HG02642 (cell line): Measurements from ENCODE around the gene NMNAT2.

Experiments used
- ATAC-seq: cut with Tn5 transposase; IDR thresholded peaks from one replicate; pipeline ENCODE4 v1.9.1; 2021; ENCODE audit warnings: mild to moderate bottlenecking; ENCODE audit not compliant: unreplicated experiment, poor library complexity

NMNAT2 gene

DNA sequence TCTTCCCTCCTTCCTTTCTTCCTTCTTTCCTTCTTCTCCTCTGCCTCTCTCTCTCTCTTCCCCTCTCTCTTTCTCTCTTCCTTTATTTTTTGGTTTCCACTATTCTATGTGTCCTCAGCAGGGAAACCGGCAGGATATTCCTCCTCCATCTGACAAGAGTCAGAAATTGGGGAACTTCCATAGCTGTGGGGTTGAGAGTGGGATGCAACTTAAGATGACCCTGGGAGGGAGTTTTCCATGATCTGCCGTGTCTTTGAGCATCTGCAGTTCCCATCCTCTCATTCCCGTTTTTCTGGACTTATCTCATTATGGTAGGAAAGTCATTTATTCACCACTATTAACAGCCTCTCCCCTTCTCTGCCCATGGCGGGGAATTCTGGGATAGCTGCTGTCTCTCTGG lies 98.6 kb downstream of the NMNAT2 start:
- ATAC-seq, result no peak

DNA sequence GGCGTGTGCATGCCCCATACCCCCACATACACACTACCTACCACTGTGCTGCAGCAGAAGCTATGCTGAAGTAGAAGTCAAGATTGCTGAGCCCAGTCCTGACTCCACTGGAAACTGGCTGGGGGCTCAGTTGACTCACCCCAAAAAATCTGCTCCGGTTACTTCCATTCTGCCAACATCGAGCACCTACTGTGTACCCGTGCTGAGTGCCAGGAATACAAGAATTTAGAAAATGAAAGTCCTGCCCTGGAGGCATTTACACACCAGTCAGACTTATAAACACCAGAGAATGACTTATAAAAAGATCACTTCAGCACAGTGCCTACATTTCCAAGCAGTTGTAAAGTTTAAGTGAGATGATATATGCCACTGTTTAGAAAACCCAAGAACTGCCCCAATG lies 99.1 kb downstream of the NMNAT2 start:
- ATAC-seq, result no peak

DNA sequence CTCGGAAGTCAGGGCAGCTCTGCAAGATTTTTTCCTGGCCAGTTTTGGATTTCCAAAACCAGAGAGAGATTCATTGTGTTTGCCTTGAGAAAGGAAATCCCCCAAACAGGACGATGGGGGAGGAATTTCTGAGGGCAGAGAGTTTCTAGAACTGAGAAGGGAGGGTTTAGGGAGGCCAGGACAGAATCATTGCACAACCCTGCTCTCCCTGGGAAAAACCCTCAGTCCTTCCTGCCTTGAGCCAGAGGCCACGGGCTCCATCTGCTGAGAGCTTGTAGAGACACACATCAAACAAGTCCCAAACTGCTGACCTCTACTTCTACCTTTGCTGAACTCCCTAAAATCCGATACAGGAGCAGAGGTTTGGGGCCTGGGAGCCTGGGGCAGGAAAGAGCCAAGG lies 99.7 kb downstream of the NMNAT2 start:
- peak; percentile 62 for ATAC-seq

DNA sequence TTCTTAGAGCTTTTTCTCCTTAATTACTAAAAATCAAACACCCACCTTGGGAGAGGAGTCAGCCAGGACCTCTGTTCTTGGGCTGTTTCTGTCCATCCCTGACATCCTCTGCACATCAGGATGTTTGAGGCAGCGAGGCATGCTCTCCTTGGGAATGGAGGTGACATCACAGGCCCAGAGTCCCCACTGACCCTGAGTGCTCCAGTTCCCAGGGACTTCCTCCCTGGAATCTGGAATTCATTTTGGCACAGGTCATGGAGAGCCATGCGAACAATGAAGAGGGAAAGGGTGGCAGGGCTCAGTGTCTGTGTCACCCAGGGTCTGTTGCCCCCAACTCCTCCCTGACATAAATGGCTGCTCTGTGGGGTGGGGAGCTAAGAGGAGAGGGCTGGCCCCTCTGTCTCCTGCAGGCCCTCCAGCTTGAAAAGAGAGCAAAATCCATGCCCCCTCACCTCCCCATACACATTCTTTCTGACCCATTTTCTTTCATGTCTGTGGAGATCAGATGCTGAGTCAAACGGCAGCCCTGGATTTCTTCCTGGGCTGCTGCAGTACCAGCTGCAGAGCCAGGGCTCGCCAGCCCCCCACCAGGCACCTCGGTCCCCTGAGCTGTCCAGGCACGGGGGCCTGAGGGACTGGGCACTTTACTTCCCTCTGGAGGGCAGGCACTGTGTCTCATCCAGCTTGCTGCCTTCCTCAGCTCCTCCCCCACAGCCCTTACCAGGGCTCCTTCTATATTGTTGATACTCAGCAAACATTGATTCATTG lies 102.0 kb downstream of the NMNAT2 start:
- no peak for ATAC-seq

DNA sequence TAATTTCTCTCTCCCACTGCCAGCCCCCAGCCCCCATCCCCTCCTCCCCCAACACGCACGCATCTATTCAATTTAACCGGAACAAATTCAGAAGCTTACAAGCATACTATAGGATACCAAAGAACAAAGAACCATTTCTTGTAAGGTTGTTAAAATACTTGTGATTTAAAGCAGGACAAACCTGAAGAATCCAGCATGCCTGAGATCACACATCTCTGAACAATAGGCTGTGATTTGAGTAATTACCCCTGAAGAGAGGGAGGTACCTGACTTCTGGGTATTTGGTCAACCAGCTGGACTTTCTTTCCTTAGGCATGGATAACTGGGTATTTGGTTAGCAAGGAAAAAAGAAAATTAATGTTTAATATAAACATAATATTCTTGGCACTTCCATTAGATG lies 105.1 kb downstream of the NMNAT2 start:
- no peak for ATAC-seq

DNA sequence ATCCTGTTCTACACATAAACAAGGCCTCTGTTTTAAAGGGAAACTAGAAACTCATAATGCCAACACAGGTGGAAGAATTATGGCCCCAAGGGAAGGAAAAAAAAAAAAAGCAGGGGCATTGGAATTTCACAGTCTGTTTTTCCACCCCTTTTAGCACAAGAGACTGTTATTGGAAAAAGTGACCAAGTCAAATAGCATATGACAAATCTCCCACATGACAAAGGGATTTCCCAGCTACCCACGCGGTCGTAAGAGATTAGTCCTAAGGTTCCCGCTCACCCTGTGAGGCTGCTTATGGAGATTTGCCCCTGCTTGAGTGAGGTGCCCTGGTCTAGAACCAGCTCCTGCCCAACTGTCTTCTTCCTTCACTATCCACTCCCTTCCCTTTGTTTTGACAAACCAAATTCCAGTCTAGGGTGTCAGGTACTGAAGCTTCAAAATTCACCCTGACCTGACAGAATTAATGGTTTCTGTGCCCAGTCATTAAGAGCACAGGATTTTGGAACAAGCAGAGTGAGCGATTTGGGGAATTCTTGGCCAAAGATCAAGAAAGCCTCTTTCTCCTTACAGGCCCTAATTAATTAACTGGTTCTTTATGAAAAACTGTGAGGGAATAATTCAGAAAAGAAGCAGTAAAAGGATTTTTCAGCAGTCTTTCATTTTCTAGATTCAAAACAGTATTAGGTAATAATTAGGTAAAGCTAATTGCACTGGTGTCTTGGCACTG lies 107.3 kb downstream of the NMNAT2 start:
- ATAC-seq, result no peak

DNA sequence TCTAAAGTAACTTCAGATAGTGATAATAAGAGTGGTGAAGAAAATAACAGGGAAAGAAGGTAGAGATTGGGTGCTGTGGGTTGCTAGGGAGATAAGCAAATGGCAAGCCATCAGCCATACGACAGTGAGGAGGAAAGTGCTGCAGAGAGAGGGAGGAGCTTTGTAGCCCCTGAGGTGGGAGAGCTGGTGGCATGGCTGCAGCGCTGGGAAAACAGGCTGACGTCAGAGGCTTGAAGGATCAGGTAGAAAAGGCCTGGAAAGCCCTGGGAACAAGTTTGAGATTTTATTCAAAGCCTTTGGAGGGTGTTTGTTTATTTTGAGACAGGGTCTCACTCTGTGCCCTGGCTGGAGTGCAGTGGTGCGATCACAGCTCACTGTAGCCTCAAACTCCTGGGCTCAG lies 109.5 kb downstream of the NMNAT2 start:
- no peak for ATAC-seq

DNA sequence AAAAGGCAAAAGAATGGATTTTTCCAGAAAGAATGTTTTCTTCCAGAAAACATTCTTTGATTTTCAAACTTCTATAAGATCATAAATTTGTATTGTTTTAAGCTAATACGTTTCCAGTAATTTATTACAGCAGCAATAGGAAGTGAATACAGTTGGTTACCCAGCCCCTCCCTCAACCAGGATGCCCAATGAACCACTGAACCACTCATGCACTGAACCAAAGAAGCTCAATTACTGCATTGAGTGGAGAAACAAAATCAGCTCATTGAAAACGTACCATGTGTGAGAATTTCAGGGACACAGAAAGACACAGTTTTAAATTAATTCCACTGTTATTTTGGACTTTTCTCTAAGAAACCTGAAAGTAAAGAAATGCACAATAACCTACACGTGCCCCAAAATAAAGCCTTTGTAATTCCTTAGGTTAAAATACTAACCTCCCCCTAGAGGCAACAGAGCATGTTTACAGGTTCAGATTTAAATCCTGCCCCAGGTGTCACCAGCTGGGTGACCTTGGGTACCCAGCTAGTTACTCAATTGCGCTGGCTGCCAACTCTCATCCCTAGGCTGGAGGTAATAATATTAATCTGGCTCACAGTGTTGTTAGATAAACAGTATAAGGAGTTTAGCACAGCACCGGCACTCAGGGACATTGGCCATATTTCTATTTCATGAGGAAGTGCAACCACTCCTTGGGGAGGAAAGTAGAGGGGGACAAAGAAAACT lies 111.7 kb downstream of the NMNAT2 start:
- ATAC-seq, result peak; percentile 45

DNA sequence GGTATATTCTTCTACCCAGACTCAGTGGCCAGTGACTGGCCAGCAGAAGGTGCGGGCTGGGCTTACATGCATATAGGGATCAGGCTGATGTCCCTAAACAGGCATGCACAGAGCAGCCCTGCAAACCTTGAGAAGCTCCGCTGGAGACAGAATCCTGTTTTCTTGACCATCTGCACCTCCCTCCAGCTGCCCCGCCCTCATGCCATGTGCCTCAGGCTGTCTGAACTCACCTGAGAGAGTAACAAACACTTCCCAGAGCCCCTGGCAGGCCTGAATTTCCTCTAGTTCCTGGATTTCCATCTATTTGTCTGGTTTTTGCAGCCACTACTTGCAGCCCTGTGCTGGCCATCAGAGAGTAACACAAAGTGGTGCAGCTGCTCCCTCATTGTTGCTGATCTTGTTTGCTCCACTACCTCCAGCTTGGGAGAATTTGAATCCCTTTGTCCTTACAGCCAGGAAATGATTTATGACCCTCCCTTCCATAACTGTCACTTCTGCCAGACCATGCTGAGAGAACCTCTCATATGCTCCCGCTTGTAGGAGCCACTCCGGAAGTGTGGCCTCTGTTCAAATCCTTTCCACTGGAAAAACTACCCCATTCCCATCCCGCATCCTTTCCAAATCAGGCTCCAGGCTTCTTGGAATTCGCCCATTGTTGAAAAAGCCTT lies 113.6 kb downstream of the NMNAT2 start:
- no peak for ATAC-seq

DNA sequence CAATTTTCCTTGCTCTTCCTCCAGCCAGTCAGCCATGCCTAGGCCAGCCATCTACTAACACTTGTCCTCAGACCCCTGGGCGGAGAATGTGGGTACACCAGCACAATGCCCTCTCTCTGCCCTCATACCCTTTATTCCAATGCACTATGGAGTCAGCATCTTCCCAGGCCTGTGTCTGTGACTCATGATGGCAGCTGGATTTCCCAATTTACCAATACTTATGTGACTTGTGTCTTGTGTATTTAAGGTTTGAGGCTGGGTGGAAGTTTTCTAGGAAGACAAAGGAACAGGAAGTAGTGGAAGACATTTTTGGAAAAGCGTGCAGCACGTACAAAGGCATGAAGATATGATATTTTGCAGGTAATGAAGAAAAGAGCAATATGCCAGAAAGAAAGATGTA lies 114.3 kb downstream of the NMNAT2 start:
- no peak for ATAC-seq

DNA sequence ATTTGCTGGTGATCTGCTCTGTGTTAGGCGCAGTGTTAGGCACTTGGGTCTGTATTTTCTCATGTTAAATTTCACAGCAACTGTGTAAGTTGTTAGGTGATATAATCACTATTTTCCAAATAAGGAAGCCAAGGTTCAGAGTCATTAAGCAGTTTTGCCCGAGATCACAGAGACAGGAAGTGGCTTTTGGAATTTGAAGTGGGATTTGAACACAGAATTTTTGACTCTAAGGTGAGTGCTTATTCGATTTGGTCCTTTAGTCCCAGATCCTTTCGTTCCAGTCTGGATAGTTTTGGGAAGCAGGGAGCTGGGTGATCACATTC lies 114.9 kb downstream of the NMNAT2 start:
- ATAC-seq, result no peak

DNA sequence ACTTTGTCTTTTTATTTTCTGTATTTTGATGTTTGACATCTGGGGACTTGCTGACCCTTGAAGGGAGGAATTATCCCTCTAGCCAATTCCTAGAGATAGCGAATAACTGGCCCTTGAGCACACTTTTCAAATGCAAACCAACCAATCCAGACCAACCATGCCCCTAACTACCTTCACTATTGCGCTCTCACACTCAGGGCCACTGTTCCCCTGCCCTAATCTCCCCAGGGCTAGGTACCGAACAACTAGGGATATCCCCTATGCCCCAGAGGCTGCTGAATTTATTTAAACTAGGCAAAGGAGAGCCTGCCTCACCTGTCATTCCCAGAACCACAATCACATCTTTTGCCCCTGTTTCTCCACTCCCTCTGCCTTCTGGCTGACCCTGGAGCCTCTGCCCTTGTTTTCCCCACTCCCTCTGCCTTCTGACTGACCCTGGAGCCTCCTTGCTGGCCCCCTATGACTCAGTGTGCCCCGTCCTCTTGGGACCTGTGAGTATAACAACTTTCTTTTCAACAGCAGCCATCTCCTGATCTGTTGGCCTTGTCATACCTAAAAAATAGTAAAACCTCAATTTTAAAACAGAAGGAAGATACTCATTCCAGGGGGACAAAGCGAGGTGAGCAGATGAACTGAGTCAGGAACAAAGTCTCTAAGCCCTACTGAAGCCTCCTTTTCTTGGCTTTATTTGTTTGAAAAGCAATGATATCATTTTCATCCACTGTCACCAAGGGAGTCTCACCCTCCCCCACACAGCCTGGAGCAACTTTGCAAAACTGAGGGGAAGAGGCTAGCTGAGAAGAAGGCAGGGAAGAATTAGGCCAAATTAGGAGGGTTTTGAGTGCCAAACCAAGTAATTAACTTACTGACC lies 115.5 kb downstream of the NMNAT2 start:
- no peak for ATAC-seq

DNA sequence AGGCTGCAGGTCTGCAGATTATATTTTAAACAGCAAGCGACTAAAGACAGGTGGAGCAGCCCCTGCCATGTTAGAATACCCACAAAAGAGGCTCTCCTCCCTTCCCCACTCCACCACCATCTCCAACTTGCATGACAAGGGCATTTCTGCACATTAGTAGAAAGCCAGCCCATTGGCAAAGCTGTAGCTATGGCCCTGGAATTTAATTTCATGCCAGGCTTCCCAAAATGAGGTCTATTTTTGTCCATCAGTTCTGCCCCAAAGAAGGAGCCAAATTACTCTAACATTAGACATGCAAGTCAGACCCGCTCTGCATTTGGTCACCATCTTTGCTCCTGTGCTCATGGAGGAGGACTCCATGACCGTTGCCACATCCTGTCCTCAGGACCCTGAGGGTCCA lies 116.9 kb downstream of the NMNAT2 start:
- no peak for ATAC-seq

DNA sequence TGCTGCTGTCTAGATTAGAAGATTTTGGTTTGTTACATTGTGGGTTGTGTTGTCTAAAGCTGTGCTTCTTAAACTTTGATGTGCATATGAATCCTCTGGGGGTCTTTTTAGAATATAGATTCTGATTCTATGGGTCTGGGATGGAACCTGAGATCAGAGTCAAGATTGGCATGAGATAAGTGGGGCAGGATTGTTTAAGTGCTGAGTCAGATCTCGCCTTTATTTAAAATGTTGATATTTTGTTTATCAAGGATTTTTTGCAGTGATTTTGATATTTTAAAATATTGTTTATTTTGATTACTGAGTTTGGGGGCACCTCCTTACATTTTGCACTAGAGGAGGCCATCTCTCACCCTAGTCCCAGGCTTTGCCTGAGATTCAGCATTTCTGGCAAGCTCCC lies 117.4 kb downstream of the NMNAT2 start:
- no peak for ATAC-seq

DNA sequence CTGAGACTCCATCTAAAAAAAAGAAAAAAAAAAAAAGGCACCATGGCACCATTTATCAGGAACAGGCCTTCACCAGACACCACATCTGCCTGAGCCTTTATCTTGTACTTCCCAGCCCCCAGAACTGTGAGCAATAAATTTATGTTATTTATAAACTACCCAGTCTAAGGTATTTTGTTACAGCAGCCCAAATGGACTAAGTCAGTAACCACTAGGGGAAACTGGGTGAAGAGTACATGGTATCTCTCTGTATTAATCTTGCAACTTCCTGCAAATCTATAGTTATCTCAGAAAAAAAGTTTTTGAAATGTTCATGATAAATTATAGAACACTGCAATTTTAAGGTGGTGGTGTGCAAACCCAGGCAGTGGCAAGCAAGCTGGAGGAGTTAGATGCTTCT lies 117.8 kb downstream of the NMNAT2 start:
- ATAC-seq, result no peak

DNA sequence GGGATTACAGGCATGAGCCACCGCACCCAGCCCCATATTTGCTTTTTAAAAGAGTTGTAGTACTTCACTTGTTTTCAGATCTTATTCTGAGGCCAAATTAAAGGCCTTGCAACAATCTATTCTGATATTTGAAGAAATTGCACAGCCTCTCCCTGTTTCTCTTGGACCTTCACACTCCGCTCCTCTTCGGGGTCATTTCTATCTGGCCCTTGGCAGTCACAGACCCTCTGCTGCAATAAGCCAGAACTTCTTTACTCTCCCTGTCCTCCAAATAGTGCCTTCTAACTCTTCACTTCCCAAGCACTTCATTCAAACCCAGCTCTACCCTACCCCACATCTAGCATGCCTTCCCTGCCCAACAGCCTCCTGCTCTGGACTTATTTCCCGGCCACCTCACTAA lies 121.4 kb downstream of the NMNAT2 start:
- no peak for ATAC-seq

DNA sequence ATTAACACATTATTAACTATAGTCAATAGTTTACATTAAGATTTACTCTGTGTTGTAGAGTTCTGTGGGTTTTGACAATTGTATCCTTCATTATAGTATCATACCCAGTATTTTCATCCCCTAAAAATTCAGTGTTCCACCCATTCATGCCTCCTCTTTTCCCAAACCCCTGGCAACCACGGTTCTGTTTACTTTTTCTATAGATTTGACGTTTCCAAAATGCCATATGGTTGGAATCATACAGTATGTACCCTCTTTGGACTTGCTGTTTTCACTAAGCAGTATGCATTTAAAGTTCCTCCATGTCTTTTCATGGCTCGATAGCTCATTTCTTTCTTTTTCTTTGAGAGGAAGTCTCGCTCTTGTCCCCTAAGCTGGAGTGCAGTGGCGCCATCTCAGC lies 122.7 kb downstream of the NMNAT2 start:
- no peak for ATAC-seq

DNA sequence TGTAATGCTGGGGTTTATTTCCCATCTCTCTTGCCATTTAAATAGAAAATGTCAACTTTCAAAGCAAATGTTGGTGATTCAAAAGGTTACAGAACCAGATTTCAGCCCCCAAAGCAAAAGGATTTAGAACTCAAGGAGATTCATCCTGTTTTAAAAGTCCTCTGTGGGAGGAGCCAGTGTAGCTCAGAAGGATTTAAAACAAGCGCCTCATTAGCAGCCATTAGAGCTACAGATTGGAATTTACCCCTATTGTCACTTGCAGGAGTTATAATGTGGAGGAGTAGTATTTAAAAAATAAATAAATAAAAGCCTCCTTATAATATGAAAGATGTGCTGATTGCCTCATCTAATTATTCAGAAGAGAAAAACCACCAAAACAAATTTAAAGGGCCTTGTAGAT lies 124.3 kb downstream of the NMNAT2 start:
- ATAC-seq, result no peak

DNA sequence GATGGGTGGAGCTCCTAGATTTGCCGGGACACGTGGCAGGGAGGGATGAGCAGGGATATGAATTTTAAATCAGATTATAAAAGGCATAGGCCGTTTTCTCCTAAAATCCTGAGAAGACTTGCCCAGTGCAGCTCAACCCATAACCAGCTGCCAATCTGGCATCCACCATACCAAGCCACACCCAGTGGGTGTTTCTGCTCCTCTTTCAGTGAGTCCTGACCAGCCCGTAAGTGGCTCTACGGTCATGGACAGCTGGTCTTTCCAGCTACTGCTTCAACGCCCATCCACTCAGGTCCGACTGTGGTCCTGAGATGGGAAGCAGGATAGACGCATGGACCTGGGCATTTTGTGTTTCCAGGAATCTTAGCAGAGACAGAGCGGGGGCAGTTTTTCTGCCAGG lies 124.9 kb downstream of the NMNAT2 start:
- ATAC-seq, result no peak
